ENCODE measurements around the gene OR5P2. TPM values are rescaled to one million over a fixed set of nuclear protein-coding genes. Genes with fewer than 3 reads are reported as not detected.
"Not testable (repeated sequence)": the region's sequence is repeated elsewhere in the genome, so short reads cannot be mapped to it uniquely, and the experiment has no call there.

OR5P2 gene
- total RNA-seq, 2 donors from 2014 or later: 0.91 TPM; not detected in 1

DNA sequence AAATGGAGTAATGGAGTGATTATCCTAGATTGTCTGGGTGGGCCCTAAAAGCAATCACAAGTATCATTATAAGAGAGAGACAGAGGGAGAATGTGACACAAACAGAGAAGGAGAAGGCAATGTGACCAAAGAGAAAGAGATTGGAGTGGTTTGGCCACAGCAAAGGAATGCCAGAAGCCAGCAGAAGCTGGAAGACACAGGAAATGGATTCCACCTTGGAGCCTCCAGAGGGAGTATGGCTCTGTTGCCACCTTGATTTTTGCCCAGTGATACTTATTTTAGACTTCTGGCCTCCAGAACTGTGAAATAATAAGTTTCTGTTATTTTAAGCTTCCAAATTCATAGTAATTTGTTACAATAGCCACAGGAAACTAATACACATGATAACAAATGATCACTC is 36.8 kb upstream of the OR5P2 start:
- TF ChIP-seq POLR2A (IDR thresholded peaks at IDR 0.05) (no peak), POLR2AphosphoS5 (IDR thresholded peaks at IDR 0.05) (no peak)
- TF ChIP-seq, protein P1, sequence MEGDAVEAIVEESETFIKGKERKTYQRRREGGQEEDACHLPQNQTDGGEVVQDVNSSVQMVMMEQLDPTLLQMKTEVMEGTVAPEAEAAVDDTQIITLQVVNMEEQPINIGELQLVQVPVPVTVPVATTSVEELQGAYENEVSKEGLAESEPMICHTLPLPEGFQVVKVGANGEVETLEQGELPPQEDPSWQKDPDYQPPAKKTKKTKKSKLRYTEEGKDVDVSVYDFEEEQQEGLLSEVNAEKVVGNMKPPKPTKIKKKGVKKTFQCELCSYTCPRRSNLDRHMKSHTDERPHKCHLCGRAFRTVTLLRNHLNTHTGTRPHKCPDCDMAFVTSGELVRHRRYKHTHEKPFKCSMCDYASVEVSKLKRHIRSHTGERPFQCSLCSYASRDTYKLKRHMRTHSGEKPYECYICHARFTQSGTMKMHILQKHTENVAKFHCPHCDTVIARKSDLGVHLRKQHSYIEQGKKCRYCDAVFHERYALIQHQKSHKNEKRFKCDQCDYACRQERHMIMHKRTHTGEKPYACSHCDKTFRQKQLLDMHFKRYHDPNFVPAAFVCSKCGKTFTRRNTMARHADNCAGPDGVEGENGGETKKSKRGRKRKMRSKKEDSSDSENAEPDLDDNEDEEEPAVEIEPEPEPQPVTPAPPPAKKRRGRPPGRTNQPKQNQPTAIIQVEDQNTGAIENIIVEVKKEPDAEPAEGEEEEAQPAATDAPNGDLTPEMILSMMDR (IDR thresholded peaks at IDR 0.05): no peak

DNA sequence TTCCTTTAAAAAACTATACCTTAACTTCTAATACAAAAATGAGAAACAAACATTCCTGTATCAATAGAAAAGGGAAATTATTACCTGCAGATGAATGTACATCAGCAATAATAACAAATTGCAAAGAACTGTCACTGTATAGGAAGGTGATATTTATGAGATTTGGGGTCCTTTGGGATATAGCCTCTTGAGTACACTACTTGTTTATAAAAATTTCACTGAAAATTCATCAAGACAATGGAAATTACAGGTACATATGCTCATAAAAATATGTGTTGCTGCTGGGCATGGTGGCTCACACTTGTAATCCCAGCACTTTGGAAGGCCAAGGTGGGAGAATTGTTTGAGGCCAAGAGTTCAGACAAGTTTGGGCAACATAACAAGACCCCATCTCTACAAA is 34.0 kb upstream of the OR5P2 start, which contains the start of gene OR5P3:
Gene OR5P3 (minus strand): TSS at position 101 of the 400 bp plus-strand sequence.
- no peak for DNase-seq (ENCODE audit: low spot score)
- no peaks in the 10 kb centered on the region for H3K36me3 ChIP-seq
- H3K27me3 ChIP-seq (replicated peaks; ENCODE audit: insufficient read depth): no peaks in the 10 kb centered on the region
- intact Hi-C loops (cut with DNase I): no loop called here
- no peaks in the 10 kb centered on the region for H3K9me3 ChIP-seq
- no peak within 1 kb of the TSS for H3K4me3 ChIP-seq
- H3K4me1 ChIP-seq (replicated peaks): no peaks in the 10 kb centered on the region
- TF ChIP-seq, protein P1 (IDR thresholded peaks at IDR 0.05): no peak
- TF ChIP-seq POLR2AphosphoS5 (IDR thresholded peaks at IDR 0.05) (no peak), POLR2A (IDR thresholded peaks at IDR 0.05) (no peak)
- no peak within 1 kb of the TSS for H3K27ac ChIP-seq

More for the DNA sequence above, 36.8 kb upstream of the OR5P2 start:
- intact Hi-C loops (cut with DNase I): no loop called here
- Histone ChIP-seq H3K4me1 (replicated peaks) (no peaks in the 10 kb centered on the region), H3K9me3 (no peaks in the 10 kb centered on the region), H3K27ac (no peak overlapping the region), H3K4me3 (no peak overlapping the region), H3K27me3 (replicated peaks; ENCODE audit: insufficient read depth) (no peaks in the 10 kb centered on the region), H3K36me3 (no peaks in the 10 kb centered on the region)
- DNase-seq (ENCODE audit: low spot score): no peak

DNA sequence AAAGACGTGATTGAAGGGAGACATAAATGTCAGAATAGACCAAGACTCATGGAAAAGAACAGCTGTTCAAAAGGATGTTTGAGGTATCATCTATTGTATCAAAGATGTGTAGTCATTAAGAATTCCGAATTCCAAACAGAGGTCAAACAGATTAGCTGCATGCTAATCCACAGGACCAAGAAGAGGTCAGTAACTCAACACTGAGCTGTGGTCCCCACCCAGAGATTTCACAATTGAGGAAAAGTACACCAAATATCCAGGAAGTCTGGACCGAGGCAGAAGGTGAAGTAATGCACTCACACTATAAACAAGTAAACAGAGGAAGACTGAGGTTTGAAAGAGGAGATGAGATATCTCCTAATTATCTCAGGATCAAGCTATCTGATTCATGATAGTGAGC is 29.6 kb upstream of the OR5P2 start:
- no peaks in the 10 kb centered on the region for H3K9me3 ChIP-seq
- intact Hi-C loops (cut with DNase I): no loop called here

DNA sequence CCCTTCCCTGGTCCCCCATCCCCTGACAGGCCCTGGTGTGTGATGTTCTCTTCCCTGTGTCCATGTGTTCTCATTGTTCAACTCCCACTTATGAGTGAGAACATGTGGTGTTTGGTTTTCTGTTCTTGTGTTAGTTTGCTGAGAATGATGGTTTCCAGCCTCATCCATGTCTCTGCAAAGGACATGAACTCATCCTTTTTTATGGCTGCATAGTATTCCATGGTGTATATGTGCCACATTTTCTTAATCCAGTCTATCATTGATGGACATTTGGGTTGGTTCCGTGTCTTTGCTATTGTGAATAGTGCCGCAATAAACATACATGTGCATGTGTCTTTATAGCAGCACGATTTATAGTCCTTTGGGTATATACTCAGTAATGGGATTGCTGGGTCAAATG is 23.7 kb upstream of the OR5P2 start:
- H3K4me1 ChIP-seq (replicated peaks); intact Hi-C loops (cut with DNase I); H3K36me3 ChIP-seq; DNase-seq (ENCODE audit: low spot score); H3K27ac ChIP-seq; H3K4me3 ChIP-seq; H3K27me3 ChIP-seq (replicated peaks; ENCODE audit: insufficient read depth); H3K9me3 ChIP-seq: not testable (repeated sequence)
- WGBS: 95% methylated on average over 3 of the region's 3 CpGs

More for the DNA sequence above, 29.6 kb upstream of the OR5P2 start:
- Histone ChIP-seq H3K27me3 (replicated peaks; ENCODE audit: insufficient read depth) (no peaks in the 10 kb centered on the region), H3K4me3 (no peak overlapping the region), H3K36me3 (no peaks in the 10 kb centered on the region), H3K27ac (no peak overlapping the region), H3K4me1 (replicated peaks) (no peaks in the 10 kb centered on the region)
- DNase-seq (ENCODE audit: low spot score): no peak
- WGBS: 78% methylated on average over 3 of the region's 3 CpGs
- TF ChIP-seq POLR2A (IDR thresholded peaks at IDR 0.05): no peak
- TF ChIP-seq, protein P1 (IDR thresholded peaks at IDR 0.05): no peak
- TF ChIP-seq POLR2AphosphoS5 (IDR thresholded peaks at IDR 0.05): no peak

DNA sequence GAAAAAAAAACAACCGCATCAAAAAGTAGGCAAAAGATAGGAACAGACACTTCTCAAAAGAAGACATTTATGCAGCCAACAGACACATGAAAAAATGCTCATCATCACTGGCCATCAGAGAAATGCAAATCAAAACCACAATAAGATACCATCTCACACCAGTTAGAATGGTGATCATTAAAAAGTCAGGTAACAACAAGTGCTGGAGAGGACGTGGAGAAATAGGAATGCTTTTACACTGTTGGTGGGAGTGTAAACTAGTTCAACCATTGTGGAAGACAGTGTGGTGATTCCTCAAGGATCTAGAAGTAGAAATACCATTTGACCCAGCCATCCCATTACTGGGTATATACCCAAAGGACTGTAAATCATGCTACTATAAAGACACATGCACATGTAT is 18.2 kb upstream of the OR5P2 start:
- intact Hi-C loops (cut with DNase I); H3K27ac ChIP-seq; H3K9me3 ChIP-seq; H3K27me3 ChIP-seq (replicated peaks; ENCODE audit: insufficient read depth); H3K4me3 ChIP-seq; H3K36me3 ChIP-seq; DNase-seq (ENCODE audit: low spot score); H3K4me1 ChIP-seq (replicated peaks): not testable (repeated sequence)
- 89% methylated on average over 2 of the region's 2 CpGs for WGBS

DNA sequence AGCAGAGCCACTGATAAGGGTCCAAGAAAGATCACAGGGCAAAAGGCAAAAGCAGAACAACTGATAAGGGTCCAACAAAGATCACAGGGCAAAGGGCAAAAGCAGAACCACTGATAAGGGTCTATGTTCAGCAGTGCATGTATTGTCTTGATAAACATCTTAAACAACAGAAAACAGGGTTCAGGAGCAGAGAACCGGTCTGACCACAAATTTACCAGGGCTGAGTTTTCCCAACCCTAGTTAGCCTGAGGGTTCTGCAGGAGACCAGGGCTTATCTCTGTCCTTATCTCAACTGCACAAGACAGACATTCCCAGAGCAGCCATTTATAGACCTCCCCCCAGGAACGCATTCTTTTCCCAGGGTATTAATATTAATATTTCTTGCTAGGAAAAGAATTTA is 13.6 kb upstream of the OR5P2 start:
- H3K36me3 ChIP-seq; H3K4me1 ChIP-seq (replicated peaks); H3K27ac ChIP-seq; intact Hi-C loops (cut with DNase I); DNase-seq (ENCODE audit: low spot score); H3K9me3 ChIP-seq; H3K27me3 ChIP-seq (replicated peaks; ENCODE audit: insufficient read depth); H3K4me3 ChIP-seq: not testable (repeated sequence)
- WGBS: 77% methylated on average over 2 of the region's 2 CpGs
